Coronary artery (tissue), 2 donors: ENCODE results near the gene TAS2R60.

ENCODE experiments used
- DNase-seq: peaks from one replicate; pipeline ENCODE4 v3.0.0-alpha.2; 2017; ENCODE audit warnings: low spot score
- H3K27ac ChIP-seq, 2 donors: fragments of 200-600 bp; sonication (generic); one replicate each; pipeline ENCODE4 v1.5.1; 2016 to 2019
- H3K4me3 ChIP-seq: fragments of 200-600 bp; sonication (generic); 2 replicates; pipeline ENCODE4 v1.5.1; 2016; ENCODE audit warnings: mild to moderate bottlenecking, moderate library complexity
- CTCF ChIP-seq: fragments of 200-600 bp; sonication (generic); IDR thresholded peaks from one replicate; pipeline ENCODE4 v1.5.1; 2019; ENCODE audit warnings: antibody characterized with exemption

Gene TAS2R60

GRCh38 chr7:143448429-143448828 lies 5.2 kb downstream of the TAS2R60 start:
- Histone ChIP-seq H3K27ac (no peak overlapping the region), H3K4me3 (no peak overlapping the region)
- no peak for TF ChIP-seq CTCF
- DNase-seq, result no peak

- no peak overlapping the region for H3K27ac ChIP-seq
- H3K4me3 ChIP-seq, result no peak overlapping the region
- TF ChIP-seq CTCF, result no peak
- DNase-seq, result no peak
These were observed 6.5 kb downstream of the TAS2R60 start for GRCh38 chr7:143449793-143450192.

- TF ChIP-seq CTCF, result no peak
- no peak overlapping the region for H3K27ac ChIP-seq
- no peak for DNase-seq
- H3K4me3 ChIP-seq, result no peak overlapping the region
These were observed 7.9 kb downstream of the TAS2R60 start for GRCh38 chr7:143451122-143451521.

- TF ChIP-seq CTCF, result no peak
- no peak overlapping the region for H3K4me3 ChIP-seq
- H3K27ac ChIP-seq, result no peak overlapping the region
- no peak for DNase-seq
These were observed 8.5 kb downstream of the TAS2R60 start for GRCh38 chr7:143451746-143452145.

GRCh38 chr7:143452495-143452894 lies 9.2 kb downstream of the TAS2R60 start:
- no peak overlapping the region for H3K27ac ChIP-seq
- no peak for TF ChIP-seq CTCF
- DNase-seq, result no peak
- no peak overlapping the region for H3K4me3 ChIP-seq

GRCh38 chr7:143454091-143454680 lies 10.9 kb downstream of the TAS2R60 start:
- H3K27ac ChIP-seq, result no peak overlapping the region
- TF ChIP-seq CTCF, result no peak
- no peak overlapping the region for H3K4me3 ChIP-seq
- DNase-seq, result no peak

- Histone ChIP-seq H3K4me3 (no peak overlapping the region), H3K27ac (no peak overlapping the region)
- no peak for TF ChIP-seq CTCF
- DNase-seq, result no peak
These were observed 12.2 kb downstream of the TAS2R60 start for GRCh38 chr7:143455491-143455890.
